ENCODE data around the gene FADS2.

The FADS2 gene

DNA sequence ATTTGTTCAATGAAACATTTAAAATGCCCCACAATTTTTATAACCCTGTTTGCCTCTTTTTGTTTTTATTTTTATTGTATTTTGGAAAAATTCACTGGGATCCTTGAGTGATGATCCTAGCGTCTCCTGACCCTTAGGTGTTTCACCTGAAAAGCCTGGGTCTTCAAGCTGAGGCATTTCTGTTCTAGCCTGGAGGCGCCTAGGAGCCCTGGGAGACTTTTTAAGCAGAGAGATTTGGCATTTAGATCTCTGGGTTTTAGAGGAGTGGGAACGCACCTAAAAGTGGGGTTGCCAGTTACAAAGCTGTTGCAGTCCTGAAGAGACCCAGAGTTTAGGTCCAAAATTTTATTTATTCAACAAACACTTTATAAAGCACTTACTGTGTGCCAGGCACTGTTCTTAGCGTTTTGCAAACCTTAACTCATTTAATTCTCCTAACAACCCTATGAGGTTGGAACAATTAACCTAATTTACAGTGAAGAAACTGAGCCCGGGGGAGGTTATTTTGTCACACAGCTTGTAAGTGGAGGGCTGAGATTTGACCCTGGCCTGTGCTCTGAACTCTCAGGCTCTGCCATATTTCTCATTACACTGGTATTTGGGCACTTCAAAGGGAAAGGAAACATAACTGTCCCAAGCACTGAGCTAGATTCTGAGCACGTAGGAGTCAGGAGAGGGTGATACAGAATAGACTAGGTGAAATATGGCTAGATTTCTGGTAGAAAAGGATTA, 10.5 kb upstream of the FADS2 start:
- in situ Hi-C loops (cut with MboI; ENCODE audit: low sequenced_read_pairs) = no loop called here

DNA sequence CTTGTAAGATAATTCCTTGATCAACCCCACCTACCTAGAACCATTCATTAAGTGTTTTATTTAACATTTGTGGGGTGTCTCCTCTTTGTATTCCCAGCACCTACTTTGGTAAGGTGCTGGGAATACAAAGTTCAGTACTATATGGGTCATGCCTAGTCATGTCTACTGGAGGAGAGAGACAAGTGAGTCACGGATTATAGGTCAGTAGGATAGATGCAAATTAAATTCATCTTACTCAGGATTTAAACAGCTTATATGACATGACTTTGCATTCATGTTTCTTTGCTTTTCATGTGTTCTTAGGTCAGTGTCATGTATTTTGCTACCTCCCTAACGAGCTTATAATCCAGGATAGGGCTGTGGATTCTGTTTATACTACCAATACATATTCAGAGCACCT, 7.9 kb upstream of the FADS2 start:
- in situ Hi-C loops (cut with MboI; ENCODE audit: low sequenced_read_pairs) = no loop called here

- in situ Hi-C loops (cut with MboI; ENCODE audit: low sequenced_read_pairs) = no loop called here
Measured at GRCh38 chr11:61826930-61827570, 1.1 kb upstream of the FADS2 start.

GRCh38 chr11:61828379-61828628, 204 bp downstream of the FADS2 start:
- in situ Hi-C loops (cut with MboI; ENCODE audit: low sequenced_read_pairs) = no loop called here

GRCh38 chr11:61828629-61829407, 718 bp downstream of the FADS2 start:
- in situ Hi-C loops (cut with MboI; ENCODE audit: low sequenced_read_pairs) = no loop called here

- in situ Hi-C loops (cut with MboI; ENCODE audit: low sequenced_read_pairs) = no loop called here
Measured at GRCh38 chr11:61829806-61830205, 1.7 kb downstream of the FADS2 start.

DNA sequence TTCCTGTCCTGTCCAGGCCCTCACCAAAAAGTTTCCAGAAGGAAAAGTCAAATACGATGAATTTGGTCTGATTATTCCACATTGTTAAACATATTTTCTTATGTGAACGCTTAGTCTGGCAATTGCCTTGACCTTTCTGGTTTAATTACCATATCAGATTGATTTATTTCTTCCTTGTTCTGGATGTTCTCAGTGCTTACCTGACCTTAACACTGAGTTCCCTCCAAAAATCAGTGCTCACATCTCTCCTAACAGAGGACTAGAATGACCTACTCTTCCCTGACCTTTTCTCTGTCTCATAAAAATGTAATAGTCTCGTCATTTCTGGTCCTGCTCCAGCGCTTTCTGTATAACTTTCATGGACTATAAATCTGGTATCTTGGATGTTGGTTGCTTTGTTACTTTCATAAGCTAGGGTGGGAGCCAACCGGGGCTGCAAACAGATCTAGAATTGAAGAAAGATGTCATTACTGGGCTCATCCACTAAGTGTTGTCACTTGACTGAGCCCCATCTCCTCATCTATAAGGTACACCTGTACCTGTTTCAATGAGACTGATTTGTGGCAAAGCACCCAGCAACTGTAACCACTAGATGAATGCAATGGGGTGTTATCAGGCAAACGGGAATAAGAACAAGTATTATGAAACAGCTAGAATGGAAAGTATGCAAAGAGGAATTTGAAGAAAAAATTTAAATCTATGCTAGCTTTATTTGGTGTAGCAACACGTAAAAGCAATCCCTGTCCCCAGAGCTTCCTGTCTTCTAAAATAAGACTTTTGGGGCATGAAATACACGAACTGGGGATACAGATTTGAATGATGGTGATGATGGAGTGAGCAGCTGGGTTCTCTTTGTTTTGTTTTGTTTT, 2.4 kb downstream of the FADS2 start:
- in situ Hi-C loops (cut with MboI; ENCODE audit: low sequenced_read_pairs) = no loop called here

GRCh38 chr11:61832207-61832606, 4.1 kb downstream of the FADS2 start:
- in situ Hi-C loops (cut with MboI; ENCODE audit: low sequenced_read_pairs) = no loop called here

GRCh38 chr11:61832754-61833153, 4.7 kb downstream of the FADS2 start:
- in situ Hi-C loops (cut with MboI; ENCODE audit: low sequenced_read_pairs) = no loop called here

- in situ Hi-C loops (cut with MboI; ENCODE audit: low sequenced_read_pairs) = no loop called here
Measured at GRCh38 chr11:61833471-61833870, 5.4 kb downstream of the FADS2 start.

- in situ Hi-C loops (cut with MboI; ENCODE audit: low sequenced_read_pairs) = no loop called here
Measured at GRCh38 chr11:61833926-61834277, 5.8 kb downstream of the FADS2 start.

DNA sequence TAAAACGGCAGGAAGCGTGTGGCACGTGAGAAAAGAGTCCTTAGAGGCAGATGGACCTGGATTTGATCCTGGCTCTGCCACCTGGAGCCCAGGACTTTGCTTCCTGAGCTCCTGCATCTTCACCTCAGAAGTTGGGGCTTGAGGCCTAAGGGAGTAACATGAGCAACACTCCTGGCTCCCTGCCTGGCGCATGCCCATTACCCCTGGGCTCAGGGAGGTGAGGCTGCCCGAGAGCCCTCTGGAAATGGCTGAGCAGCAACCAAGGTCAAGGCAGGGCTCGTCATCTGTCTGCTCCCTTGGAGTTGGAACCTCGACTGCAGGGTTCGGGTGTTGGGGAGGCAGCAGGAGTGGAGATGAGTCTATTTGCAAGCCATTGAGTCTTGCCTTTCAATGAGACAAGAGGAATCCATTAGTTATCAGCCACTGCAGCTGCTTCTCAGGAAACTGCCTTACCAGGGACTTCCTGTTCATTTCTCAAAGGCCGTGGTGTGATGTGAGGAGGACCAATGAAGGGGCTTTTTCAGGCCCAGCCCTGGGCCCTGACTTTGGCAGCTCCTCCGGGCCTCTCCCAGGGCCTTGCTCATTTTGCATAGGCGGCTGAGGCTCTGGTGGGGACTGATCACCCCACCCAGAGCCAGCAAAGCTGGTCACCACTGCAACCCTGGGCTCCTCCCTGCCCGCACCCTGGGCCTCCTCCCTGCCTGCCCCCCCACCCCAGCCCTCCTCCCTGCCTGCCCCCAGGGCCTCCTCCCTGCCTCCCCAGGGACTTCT, 6.4 kb downstream of the FADS2 start:
- in situ Hi-C loops (cut with MboI; ENCODE audit: low sequenced_read_pairs) = no loop called here

DNA sequence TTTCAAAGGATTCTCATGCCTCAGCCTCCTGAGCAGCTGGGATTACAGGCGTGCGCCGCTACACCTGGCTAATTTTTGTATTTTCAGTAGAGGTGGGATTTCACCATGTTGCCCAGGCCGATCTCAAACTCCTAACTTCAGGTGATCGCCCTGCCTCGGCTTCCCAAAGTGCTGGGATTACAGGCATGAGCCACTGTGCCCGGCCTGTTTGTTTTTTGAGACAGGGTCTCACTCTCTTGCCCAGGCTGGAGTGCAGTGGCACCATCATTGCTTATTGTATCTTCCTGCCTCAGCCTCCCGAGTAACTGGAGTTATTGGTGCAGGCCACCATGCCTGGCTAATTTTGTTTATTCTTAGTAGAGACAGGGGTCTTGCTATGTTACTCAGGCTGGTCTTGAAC, 8.1 kb downstream of the FADS2 start:
- in situ Hi-C loops (cut with MboI; ENCODE audit: low sequenced_read_pairs) = no loop called here

GRCh38 chr11:61837411-61838005, 9.4 kb downstream of the FADS2 start:
- in situ Hi-C loops (cut with MboI; ENCODE audit: low sequenced_read_pairs) = no loop called here

DNA sequence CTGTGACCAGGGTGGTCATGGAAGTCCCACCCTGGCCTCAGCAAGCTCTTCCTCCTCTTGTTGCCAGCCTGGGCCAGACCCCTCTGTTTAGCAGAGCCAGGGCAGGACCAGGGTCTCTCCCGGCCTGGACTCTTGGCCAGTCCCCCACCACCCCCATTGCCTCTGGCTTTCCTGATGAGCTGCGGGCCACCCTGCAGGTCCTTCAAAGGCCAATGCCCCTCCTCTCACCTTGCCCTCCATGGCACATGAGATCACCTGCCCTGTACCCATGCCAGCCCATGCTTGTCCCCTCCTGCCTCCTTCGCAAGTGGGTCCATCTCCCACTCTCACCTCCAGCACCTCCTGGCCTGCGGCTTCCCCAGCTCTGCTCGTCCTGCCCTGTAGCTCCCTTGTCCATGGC, 10.4 kb downstream of the FADS2 start:
- in situ Hi-C loops (cut with MboI; ENCODE audit: low sequenced_read_pairs) = no loop called here

GRCh38 chr11:61838921-61839320, 10.8 kb downstream of the FADS2 start:
- in situ Hi-C loops (cut with MboI; ENCODE audit: low sequenced_read_pairs) = no loop called here

DNA sequence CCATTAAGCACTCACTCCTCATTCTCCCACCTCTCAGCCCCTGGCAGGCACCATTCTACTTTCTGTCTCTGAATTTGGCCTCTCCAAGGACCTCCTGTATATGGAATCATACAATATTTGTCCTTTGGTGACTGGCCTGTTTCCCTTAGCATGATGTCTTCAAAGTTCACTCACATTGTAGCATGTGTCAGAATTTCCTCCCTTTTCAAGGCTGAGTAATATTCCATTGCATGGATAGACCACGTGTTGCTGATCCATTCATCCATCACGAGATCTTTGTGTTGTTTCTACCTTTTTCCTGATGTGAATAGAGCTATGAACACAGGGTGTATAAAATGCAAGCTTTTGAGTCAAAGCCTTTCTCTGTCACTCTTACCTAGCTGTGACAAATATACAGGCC, 11.6 kb downstream of the FADS2 start:
- in situ Hi-C loops (cut with MboI; ENCODE audit: low sequenced_read_pairs) = no loop called here

GRCh38 chr11:61840371-61840770, 12.3 kb downstream of the FADS2 start:
- in situ Hi-C loops (cut with MboI; ENCODE audit: low sequenced_read_pairs) = no loop called here

DNA sequence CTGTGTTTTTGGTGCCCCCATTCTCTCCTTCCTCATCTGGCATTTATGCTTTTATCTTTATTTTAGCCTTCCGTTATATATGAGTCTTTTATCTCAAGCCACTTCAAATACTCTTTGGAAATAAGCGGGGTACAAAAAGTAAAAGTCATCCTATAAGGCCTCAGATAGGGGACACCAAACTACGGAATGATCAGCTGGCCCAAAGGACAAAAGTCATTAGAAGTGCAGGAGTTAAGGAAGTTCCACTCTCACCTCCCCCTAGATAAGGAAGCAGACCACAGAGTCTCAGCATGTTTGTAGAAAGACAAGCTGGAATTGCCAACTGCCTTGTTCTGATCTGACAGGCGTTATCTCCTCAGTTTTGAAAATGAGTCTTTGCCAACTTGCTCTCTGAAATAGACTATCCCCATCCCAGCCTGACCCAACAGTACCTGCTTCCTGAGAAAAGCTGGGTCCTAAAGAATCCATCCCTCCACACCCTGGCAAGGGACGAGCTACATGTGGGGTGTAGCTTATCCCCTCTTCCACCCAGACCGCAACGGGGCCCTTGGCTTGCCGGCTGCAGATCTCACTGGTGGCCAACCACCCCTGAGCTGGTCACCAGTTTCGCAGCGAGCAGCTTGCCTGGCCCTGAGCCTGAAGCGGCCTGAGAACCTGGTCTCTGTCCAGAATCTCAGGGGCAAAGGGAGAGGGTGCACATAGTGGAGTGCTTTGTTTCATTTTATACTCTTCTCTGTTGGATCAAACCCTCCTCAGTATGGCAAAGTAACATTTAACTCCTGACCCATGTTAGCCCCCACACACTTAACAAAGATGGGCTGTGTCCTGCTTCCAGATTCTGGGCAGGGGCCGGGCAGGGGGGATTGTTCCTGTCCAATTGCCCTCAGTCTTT, 13.8 kb downstream of the FADS2 start:
- in situ Hi-C loops (cut with MboI; ENCODE audit: low sequenced_read_pairs) = no loop called here

DNA sequence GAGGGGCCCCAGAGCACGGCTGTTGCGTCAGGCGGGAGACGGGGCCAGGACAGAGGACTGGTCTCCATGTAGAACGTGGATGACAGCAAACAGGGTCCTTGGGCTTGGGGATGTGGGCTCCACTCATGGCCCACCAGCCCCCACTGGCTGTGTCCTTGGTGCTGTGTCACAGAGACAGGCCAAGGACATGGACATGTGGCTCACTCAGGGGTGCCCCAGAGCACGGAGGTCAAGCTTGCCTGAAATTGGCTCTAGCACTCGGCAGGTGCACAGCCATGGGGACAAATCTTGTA, 14.4 kb downstream of the FADS2 start:
- in situ Hi-C loops (cut with MboI; ENCODE audit: low sequenced_read_pairs) = no loop called here
